Activated naive CD4-positive, alpha-beta T cell (primary cell): Measurements from ENCODE around the gene NKX2-3.

Source experiments
- DNase-seq, 4 experiments: peaks; one replicate each; lab custom pipeline; 2025; lab: John Stamatoyannopoulos, UW

Gene NKX2-3

DNA sequence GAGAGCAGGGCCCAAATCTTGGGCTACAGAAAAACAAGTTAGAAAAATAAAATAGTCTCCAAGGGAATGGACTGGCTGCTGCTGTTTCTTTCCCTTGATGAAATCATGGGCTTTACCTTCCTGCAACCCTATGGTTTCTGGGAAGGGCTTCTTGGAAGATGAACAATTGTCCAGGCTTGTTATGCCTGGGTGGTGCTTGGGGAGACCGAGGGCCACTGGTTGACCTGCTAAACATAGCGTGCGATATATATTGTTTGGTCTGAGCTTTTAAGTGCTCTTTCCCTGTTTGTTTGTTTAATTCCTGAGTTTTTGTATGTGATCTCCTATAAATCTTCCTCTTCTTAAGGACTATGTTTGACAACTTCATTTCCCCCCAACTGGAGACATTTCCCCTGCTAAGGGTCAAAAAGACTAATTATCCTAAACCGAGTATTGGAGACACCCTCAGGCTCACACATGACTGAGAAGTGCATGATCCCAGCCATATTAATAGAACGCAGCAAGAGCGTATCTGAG is 49.6 kb downstream of the NKX2-3 start:
- no peak for DNase-seq

DNA sequence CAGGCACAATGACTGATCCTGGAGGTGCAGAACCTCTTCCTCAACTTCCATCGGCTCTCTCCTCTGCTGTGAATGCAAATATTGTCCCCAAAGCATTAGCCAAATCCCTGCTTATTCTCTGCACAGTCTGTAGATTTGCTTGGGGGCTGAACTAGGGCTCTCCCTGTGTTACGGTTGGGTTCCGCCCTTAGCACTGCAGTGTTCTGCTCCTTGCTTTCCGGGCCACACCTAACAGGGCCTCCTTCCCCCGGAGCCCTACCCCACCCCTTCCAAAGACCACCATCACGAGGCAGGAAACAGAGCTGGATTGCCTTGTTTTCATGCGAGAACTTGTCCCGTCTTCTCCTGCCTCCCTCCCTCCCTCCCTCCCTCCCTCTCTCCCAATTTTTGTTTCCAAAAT is 50.9 kb downstream of the NKX2-3 start:
- no peak for DNase-seq
